Tibial artery (tissue), 4 donors: Measurements from ENCODE around the gene ARSB.

ENCODE experiments used
- DNase-seq, 2 donors: peaks; one replicate each; pipeline ENCODE4 v3.0.0-alpha.2; 2019
- H3K27ac ChIP-seq, 2 donors: fragments of 200-600 bp; sonication (generic) in 1 of 2; 1 replicate in 1 of 2; 2 replicates in 1 of 2; pipeline ENCODE4 v1.5.1; 2018 to 2019; ENCODE audit warnings: mild to moderate bottlenecking in 1 of 2
- H3K27me3 ChIP-seq, 2 donors: fragments of 200-600 bp; sonication (generic) in 1 of 2; one replicate each; pipeline versions ENCODE4 v1.5.1 to v1.6.0; 2016 to 2019
- H3K36me3 ChIP-seq, 3 donors: fragments of 200-600 bp; sonication (generic) in 2 of 3; one replicate each; pipeline ENCODE4 v1.5.1; 2016 to 2019; ENCODE audit warnings: mild to moderate bottlenecking in 2 of 3
- H3K4me1 ChIP-seq, 4 donors: fragments of 200-600 bp; sonication (generic) in 2 of 4; 1 replicate in 3 of 4; 2 replicates in 1 of 4; pipeline ENCODE4 v1.5.1; 2016 to 2019
- H3K4me3 ChIP-seq, 2 donors: fragments of 200-600 bp; sonication (generic) in 1 of 2; 1 replicate in 1 of 2; 2 replicates in 1 of 2; pipeline ENCODE4 v1.5.1; 2018 to 2019; ENCODE audit warnings: mild to moderate bottlenecking in 2 of 2
- H3K9me3 ChIP-seq, 3 donors: fragments of 200-600 bp; sonication (generic) in 1 of 3; one replicate each; pipeline ENCODE4 v1.5.1; 2016 to 2019
- CTCF ChIP-seq, 2 experiments: fragments of 200-600 bp in 1 of 2; fragments of 450-650 bp in 1 of 2; IDR thresholded peaks; one replicate each; pipeline ENCODE4 v1.5.1; 2017 to 2019; ENCODE audit warnings: antibody characterized with exemption in 2 of 2, mild to moderate bottlenecking in 1 of 2, moderate library complexity in 1 of 2
- intact Hi-C: fragments of 100-400 bp; cut with DNase I; formaldehyde crosslinking; loops from one replicate; pipeline ENCODE4 v1.15.0; 2023; ENCODE audit warnings: low total_unique reads

The ARSB gene

GRCh38 chr5:78777901-78778300, 207.2 kb downstream of the ARSB start:
- intact Hi-C loops: no loop called here
- peaks cover 0 to 11% (median 0%) of the 10 kb centered on the region in 3 donors for H3K36me3 ChIP-seq
- TF ChIP-seq CTCF (IDR thresholded peaks at IDR 0.05): no peak
- H3K4me3 ChIP-seq: no peak overlapping the region
- no peak for DNase-seq
- no peaks in the 10 kb centered on the region for H3K9me3 ChIP-seq
- H3K4me1 ChIP-seq: no peaks in the 10 kb centered on the region
- no peak overlapping the region for H3K27ac ChIP-seq
- H3K27me3 ChIP-seq: no peaks in the 10 kb centered on the region

- intact Hi-C loops: no loop called here
- Histone ChIP-seq H3K27ac (no peak overlapping the region), H3K4me3 (no peak overlapping the region), H3K4me1 (no peaks in the 10 kb centered on the region), H3K36me3 (peaks cover 0 to 11% (median 0%) of the 10 kb centered on the region in 3 donors), H3K27me3 (no peaks in the 10 kb centered on the region), H3K9me3 (no peaks in the 10 kb centered on the region)
- no peak for TF ChIP-seq CTCF (IDR thresholded peaks at IDR 0.05)
- DNase-seq: no peak
These were observed 208.5 kb downstream of the ARSB start for GRCh38 chr5:78776637-78777036.

GRCh38 chr5:78773655-78774054, 211.5 kb downstream of the ARSB start:
- H3K36me3 ChIP-seq: no peaks in the 10 kb centered on the region
- no peaks in the 10 kb centered on the region for H3K4me1 ChIP-seq
- H3K27ac ChIP-seq: no peak overlapping the region
- TF ChIP-seq CTCF (IDR thresholded peaks at IDR 0.05): no peak
- no peaks in the 10 kb centered on the region for H3K27me3 ChIP-seq
- no peak overlapping the region for H3K4me3 ChIP-seq
- no peak for DNase-seq
- intact Hi-C loops: no loop called here
- no peaks in the 10 kb centered on the region for H3K9me3 ChIP-seq

- DNase-seq: no peak
- no peaks in the 10 kb centered on the region for H3K27me3 ChIP-seq
- H3K4me1 ChIP-seq: no peaks in the 10 kb centered on the region
- no peak for TF ChIP-seq CTCF (IDR thresholded peaks at IDR 0.05)
- H3K36me3 ChIP-seq: no peaks in the 10 kb centered on the region
- H3K9me3 ChIP-seq: no peaks in the 10 kb centered on the region
- no peak overlapping the region for H3K4me3 ChIP-seq
- intact Hi-C loops: no loop called here
- H3K27ac ChIP-seq: no peak overlapping the region
These were observed 213.6 kb downstream of the ARSB start for GRCh38 chr5:78771260-78772205.

GRCh38 chr5:78768781-78769380, 216.2 kb downstream of the ARSB start:
- no peaks in the 10 kb centered on the region for H3K4me1 ChIP-seq
- intact Hi-C loops: no loop called here
- no peaks in the 10 kb centered on the region for H3K9me3 ChIP-seq
- no peak for DNase-seq
- no peak overlapping the region for H3K27ac ChIP-seq
- no peaks in the 10 kb centered on the region for H3K27me3 ChIP-seq
- H3K4me3 ChIP-seq: no peak overlapping the region
- no peaks in the 10 kb centered on the region for H3K36me3 ChIP-seq
- TF ChIP-seq CTCF (IDR thresholded peaks at IDR 0.05): no peak
